ENCODE data around the gene NCBP3. TPM values are rescaled to one million over a fixed set of nuclear protein-coding genes. Genes with fewer than 3 reads are reported as not detected.
A peak's percentile ranks its signal among the peaks of the same experiment; 100 is the strongest.
"Not testable (repeated sequence)": the region's sequence is repeated elsewhere in the genome, so short reads cannot be mapped to it uniquely, and the experiment has no call there.

The NCBP3 gene
- total RNA-seq, 6 experiments from 2014 or later, result 22.4 to 28.6 (median 25.3) TPM

DNA sequence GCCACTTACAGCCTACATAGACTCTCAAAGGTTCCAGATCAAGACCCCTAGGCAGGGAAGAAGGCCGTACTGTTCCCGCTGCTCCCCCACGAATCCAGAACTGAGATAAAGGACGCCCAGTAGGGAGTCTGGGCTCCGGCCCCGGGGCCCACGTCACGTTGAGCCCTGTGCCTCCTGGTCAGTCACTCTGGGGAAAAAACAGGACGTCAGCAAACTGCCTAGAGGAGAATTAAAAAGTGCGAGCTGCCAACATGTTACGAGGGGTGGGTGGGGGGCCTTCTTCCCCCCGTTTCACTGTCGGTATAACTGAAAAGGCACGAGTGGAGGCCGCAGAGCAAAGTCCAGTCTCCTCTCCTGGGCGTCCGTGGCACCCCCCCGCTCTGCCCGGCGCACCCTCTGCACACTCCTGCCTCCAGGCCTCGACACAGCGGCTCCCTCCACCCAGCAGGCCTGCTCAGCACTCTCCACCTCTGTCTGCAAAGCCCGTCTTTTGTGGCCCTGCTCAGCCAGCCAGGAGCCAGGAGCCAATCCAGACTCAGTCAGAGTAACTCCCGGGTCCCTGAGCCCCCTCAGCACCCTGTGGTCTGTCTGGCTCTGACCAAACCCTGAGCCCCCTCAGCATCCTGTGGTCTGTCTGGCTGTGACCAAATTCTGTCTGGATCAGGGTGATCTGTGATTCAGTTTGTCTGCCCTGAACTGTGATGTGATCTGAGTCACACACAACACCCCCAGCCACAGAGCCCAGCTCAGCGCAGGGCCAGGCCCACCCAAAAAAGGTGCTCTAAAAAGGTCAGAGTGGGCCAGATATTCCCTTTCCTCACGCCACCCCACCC lies 51.3 kb downstream of the NCBP3 start:
- Mint-ChIP-seq H3K27me3 (ENCODE audit: insufficient read depth) (peaks cover 2% of the 10 kb centered on the region; the same call in 1 of the 2 replicates), H3K4me3 (no peak overlapping the region), H3K9me3 (no peaks in the 10 kb centered on the region), H3K4me1 (ENCODE audit: low read depth) (peaks cover 49% of the 10 kb centered on the region), H3K36me3 (ENCODE audit: low read depth) (no peaks in the 10 kb centered on the region), H3K27ac (peak overlapping the region; percentile 24; the same call in 1 of the 2 replicates)
- no peak for TF ChIP-seq CTCF (IDR thresholded peaks at IDR 0.05)
- DNase-seq, result peak; percentile 40

DNA sequence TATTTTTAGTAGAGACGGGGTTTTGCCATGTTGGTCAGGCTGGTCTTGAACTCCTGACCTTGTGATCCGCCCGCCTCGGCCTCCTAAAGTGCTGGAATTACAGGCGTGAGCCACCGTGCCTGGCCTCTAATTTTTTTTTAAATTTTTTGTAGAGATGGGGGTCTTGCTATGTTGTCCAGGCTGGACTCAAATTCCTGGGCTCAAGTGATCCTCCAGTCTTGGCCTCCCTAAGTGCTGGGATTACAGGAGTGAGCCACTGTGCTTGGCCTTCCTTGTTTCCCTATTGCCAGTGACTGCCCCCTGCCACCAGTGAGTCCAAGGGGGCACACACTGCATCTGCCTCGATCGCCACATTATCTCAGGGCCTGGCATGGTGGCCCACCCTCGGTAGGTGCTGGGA lies 51.9 kb downstream of the NCBP3 start:
- not testable (repeated sequence) for H3K27me3 Mint-ChIP-seq (ENCODE audit: insufficient read depth); H3K27ac Mint-ChIP-seq; H3K9me3 Mint-ChIP-seq; H3K4me3 Mint-ChIP-seq; DNase-seq; H3K36me3 Mint-ChIP-seq (ENCODE audit: low read depth)
- H3K4me1 Mint-ChIP-seq (ENCODE audit: low read depth), result peaks cover 44% of the 10 kb centered on the region

DNA sequence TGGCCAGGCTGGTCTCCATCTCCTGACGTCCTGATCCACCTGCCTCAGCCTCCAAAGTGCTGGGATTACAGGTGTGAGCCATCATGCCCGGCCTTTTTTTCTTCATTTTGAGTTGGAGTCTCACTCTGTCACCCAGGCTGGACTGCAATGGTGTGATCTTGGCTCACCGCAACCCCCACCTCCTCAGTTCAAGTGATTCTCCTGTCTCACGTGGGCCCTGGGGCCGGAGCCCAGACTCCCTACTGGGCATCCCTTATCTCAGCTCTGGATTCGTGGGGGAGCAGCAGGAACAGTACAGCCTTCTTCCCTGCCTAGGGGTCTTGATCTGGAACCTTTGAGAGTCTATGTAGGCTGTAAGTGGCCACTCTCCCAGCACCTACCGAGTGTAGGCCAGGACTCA lies 52.8 kb downstream of the NCBP3 start:
- H3K36me3 Mint-ChIP-seq (ENCODE audit: low read depth); H3K27me3 Mint-ChIP-seq (ENCODE audit: insufficient read depth); H3K27ac Mint-ChIP-seq; H3K9me3 Mint-ChIP-seq; DNase-seq; H3K4me3 Mint-ChIP-seq: not testable (repeated sequence)
- H3K4me1 Mint-ChIP-seq (ENCODE audit: low read depth), result peaks cover 35% of the 10 kb centered on the region

DNA sequence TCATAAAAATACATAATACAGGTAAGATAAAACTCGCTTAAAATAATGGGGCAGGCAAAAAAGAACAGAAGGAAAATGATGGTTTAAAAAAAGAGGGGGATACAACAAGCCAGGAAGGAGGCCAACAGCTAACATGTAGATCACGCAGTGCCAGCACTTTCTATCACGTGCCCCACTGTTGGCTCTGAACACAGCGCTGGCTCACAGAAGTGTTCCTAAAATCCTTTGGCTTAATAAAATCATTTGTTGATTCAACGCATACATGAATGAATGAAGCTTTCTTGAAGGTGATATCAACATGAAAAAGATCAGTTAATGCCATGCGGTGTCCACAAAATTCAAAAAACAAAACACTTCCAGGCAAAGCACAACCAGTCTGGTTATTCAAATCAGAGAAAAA lies 53.6 kb downstream of the NCBP3 start:
- H3K36me3 Mint-ChIP-seq (ENCODE audit: low read depth), result no peaks in the 10 kb centered on the region
- TF ChIP-seq CTCF (IDR thresholded peaks at IDR 0.05), result no peak
- DNase-seq, result no peak
- peak overlapping the region; percentile 16; the same call in 1 of the 2 replicates for H3K27ac Mint-ChIP-seq
- H3K27me3 Mint-ChIP-seq (ENCODE audit: insufficient read depth), result peaks cover 1% of the 10 kb centered on the region; the same call in 1 of the 2 replicates
- no peak overlapping the region for H3K4me3 Mint-ChIP-seq
- peaks cover 33% of the 10 kb centered on the region for H3K4me1 Mint-ChIP-seq (ENCODE audit: low read depth)
- H3K9me3 Mint-ChIP-seq, result no peaks in the 10 kb centered on the region

- Mint-ChIP-seq H3K4me1 (ENCODE audit: low read depth) (peaks cover 15% of the 10 kb centered on the region), H3K27ac (no peak overlapping the region), H3K36me3 (ENCODE audit: low read depth) (no peaks in the 10 kb centered on the region), H3K9me3 (no peaks in the 10 kb centered on the region), H3K4me3 (no peak overlapping the region), H3K27me3 (ENCODE audit: insufficient read depth) (no peaks in the 10 kb centered on the region; the same call in 1 of the 2 replicates)
- no peak for DNase-seq
- TF ChIP-seq CTCF (IDR thresholded peaks at IDR 0.05), result no peak
Measured at GRCh38 chr17:3788200-3788599, 57.8 kb downstream of the NCBP3 start.

GRCh38 chr17:3785323-3785722 lies 60.7 kb downstream of the NCBP3 start:
- DNase-seq; H3K27ac Mint-ChIP-seq; H3K36me3 Mint-ChIP-seq (ENCODE audit: low read depth); H3K4me3 Mint-ChIP-seq; H3K4me1 Mint-ChIP-seq (ENCODE audit: low read depth); H3K9me3 Mint-ChIP-seq; H3K27me3 Mint-ChIP-seq (ENCODE audit: insufficient read depth): not testable (repeated sequence)

- no peak for DNase-seq
- Mint-ChIP-seq H3K4me1 (ENCODE audit: low read depth) (no peaks in the 10 kb centered on the region), H3K9me3 (no peaks in the 10 kb centered on the region), H3K36me3 (ENCODE audit: low read depth) (no peaks in the 10 kb centered on the region), H3K27ac (no peak overlapping the region), H3K4me3 (no peak overlapping the region), H3K27me3 (ENCODE audit: insufficient read depth) (no peaks in the 10 kb centered on the region; the same call in 1 of the 2 replicates)
- TF ChIP-seq CTCF (IDR thresholded peaks at IDR 0.05), result no peak
Measured at GRCh38 chr17:3782751-3783150, 63.3 kb downstream of the NCBP3 start.
